Measurements from ENCODE around the gene GTF2IRD1.
"Not testable (repeated sequence)": the region's sequence is repeated elsewhere in the genome, so short reads cannot be mapped to it uniquely, and the experiment has no call there.

Gene GTF2IRD1

GRCh38 chr7:74494076-74494548 lies 40.4 kb downstream of the GTF2IRD1 start:
- no peak for DNase-seq

DNA sequence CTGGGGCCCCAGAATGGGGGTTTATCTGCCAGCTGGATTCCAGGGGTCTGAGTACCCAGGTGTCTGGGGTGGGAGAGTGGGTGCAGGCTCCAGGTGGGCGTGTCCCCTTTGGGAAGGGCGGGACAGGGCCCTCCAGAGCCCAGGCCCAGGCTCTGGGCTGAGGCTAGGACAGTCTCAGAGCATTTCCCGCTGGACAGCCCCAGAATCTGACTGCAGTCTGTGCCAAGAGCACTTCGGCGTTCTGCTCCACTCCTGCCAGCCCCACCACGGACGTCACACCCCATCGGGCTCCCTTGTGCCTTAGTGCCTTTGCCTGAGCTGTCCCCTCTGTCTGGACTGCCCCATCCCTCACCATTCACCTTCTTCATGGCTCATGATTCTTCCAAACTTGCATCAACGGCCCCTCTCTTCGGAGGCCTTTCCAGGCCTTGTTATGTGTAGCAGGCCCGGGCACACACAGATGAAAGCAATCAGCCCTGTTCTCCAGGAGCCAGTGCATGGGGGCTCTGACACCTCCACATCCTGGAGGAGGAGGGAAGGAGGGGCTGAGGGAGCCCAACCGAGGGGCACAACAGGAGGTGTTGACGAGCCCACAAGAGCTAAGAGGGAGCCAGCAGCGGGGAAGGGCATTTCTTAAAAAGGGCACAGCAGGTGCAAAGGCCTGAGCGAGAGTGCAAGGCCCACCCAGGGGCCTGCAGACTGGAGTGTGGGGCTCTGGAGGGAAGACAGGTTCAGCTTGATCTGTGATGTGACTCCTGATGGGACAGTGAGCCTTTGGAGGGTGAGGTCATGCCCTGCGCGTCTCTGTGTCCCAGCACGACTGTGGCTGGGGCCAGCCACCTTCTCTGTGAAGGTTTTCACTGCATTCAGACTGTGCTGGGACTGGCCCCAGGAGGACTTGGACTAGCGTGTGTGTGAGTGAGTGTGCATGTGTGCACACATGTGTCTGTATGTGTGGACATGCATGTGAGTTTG lies 41.7 kb downstream of the GTF2IRD1 start:
- DNase-seq: no peak

DNA sequence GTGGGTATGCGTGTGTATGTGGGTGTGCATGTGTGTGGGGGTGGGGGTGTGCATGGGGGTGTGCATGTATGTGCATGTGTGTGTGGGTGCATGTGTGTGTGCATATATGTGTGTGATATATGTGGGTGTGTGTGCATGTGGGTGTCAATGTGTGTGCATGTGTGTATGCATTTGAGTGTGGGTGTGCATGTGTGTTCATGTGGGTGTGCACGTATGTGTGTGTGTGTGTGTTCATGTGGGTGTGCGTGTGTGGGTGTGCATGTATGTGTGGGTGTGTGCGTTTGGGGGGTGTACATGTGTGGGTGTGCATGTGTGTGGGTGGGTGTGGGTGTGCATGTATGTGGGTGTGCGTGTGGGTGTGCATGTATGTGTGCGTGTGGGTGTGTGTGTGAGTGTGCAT lies 42.6 kb downstream of the GTF2IRD1 start:
- DNase-seq: no peak

- DNase-seq: not testable (repeated sequence)
These were observed 43.1 kb downstream of the GTF2IRD1 start for GRCh38 chr7:74496773-74497172.

DNA sequence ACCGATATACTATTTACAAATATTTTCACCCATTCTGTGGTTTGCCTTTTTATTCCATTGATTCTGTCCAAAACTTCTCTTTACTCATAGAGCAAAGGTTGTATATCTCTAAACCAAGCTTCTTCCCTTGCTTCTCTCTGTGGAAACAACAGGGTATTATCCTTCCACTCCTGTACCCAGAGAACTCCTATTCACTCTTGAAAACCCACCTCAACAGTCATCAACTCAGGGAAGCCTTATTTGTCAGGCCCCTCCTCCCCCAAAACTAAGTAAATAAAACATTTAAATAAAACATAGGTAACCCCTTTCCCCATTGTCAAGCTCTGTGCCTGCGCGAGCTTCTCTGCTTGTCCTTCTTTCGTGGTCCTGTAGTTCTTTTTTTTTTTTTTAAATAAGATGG lies 44.6 kb downstream of the GTF2IRD1 start:
- no peak for DNase-seq

DNA sequence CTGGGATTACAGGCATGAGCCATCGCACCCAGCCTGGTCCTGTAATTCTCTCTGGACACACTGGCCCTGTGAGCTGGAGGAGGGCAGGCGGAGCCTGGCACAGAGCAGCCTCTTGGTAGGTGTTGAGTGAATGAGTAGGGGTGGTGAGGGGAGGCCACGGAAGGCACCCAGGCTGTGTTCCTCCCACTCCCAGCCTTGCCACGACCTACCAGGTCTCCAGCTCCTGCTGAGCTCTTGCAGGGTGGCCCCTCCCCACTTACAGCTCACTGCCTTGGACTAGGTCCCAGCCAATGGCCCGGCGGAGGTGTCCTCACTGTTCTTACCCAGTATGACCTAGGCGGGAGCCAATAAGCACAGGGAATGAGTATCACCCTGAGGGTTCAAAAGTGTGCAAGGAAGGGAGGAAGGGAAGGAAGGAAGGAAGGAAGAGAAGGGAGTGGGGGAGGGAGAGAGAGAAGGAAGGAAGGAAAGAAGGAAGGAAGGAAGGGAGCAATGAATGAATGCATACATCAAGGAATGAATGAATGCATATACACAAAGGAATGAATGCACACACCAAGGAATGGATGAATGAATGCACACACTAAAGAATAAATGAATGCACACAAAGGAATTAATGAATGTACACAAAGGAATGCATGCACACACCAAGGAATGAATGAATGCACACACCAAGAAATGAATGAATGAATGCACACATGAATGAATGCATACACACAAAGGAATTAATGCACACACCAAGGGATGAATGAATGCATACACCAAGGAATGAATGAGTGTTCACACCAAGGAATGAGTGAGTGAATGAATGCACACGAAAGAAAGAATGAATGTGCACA lies 45.5 kb downstream of the GTF2IRD1 start:
- DNase-seq: no peak

- no peak for DNase-seq
These were observed 46.2 kb downstream of the GTF2IRD1 start for GRCh38 chr7:74499835-74500388.

DNA sequence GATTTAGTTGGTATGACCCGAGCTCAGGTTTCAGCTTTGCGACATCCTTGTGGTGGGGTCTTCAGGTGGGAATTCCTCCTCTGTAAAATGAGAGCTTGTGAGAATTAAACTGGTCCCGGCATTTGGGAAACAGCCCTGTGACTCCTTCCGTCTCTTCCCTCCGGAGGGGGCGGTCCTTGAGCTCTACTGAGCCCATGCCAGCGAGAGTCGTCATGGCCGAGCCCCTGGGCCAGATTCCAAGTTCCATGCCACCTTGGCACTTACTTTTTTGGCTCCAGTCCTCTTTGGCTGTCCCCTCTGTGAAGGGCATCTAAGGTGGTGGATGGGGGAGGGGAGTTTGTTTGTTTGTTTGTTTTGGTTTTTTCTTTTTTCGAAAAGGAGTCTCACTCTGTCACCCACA lies 47.6 kb downstream of the GTF2IRD1 start:
- DNase-seq: no peak

DNA sequence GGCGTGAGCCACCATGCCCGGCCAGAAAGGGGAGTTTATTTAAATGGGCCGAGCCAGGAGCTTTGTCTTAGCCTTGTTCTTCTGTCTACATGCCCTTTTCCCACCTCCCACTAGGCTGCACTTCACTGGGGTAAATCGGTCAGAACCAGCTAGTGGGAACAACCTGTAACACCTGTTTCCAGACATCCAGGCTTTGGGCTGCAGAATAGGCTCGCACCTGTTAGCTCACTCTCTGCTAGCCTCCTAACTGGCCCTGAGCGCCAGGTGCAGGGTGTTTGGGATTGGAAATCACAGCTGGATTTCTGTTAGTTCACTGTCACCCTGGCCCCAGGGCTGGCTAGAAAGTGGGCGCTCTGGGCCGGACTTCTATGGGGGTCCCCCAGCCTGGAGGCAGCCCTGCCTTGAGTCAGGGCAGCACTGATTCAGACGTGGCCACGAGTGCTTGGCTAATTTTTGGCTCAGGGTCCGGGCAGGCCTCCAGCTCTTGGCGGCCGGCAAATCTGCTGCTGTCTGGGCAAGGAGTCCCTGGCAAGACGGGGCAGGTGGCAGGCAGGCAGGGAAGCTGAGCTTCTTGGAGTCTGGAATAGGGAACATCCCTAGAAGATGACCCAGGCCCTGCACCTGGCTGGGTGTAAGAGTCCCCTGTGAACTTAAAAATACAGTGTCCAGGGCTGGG lies 48.6 kb downstream of the GTF2IRD1 start:
- no peak for DNase-seq

DNA sequence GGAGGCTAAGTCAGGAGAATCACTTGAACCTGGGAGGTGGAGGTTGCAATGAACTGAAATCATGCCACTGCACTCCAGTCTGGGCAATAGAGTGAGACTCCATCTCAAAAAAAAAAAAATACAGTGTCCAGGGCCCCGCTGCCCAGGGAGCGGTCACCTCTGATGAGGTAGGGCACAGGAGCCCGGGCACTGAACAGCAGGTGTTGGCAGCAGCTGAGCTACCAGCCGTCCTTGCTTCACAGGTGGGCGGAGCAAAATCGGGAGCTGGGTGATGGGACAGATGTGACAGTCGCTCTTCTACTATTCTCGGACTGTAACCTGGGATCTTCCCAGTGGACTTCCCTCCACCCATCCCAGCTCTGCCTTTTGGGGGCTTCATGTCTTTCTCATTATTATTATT lies 49.4 kb downstream of the GTF2IRD1 start:
- DNase-seq: no peak

- DNase-seq: no peak
These were observed 50.2 kb downstream of the GTF2IRD1 start for GRCh38 chr7:74503943-74504342.

DNA sequence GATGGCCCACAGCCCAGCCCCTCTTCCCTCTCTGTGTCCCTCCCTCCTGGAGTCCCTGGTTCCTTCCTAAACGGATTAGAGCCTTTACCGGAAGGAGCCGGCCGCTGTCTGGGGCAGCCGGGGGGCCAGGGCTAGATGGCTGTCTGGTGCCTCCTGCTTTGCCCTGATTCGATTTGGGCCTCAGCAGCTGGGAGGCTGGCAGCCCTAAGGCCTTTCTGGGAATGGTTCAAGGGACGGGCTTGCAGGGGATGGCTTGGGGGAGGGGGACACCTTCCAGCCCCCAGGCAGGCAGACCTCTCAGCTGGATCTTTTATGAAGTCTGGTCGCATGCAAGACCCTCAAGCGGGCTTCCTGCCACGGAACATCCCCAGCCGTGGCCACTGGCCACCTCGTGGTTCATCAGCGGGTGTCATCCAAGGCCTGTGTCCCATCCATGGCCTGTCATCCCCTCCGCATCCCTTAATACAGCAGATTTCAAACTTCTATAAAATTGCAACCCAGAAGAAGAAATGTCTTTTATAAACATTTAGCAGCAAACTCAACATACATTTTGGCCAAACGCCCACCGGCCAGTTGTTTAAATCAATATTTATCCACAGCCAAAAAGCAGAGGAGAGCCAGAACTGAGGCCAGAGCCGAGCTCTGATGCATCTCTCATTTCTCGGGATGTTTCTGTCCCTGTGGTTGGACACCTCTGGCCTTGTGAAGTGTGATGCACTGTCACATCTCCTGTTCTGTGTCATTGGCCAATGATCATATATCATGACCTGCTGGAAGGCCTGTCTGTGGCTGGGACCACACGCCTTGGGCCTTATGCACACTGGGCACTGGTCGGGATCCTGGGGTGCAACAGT lies 52.0 kb downstream of the GTF2IRD1 start:
- DNase-seq: no peak

DNA sequence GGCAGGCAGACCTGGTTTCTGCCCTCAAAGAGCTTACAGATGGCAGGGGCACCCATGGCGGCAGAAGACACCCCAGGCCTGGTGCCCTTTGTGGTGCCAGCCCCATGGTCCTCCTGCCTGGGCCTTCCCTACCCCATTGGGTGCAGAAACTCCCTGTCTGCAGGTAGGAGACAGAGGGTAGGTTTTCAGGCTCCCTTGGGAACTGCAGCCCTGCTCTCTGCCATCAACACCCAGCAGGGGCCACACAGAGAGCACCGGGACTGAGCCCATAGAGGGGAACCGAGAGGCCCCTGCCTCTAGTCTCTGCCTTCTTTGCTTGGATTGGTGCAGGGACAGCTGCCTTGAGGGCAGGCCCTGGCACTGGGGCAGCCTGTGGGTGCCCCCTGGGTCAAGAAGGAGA lies 52.6 kb downstream of the GTF2IRD1 start:
- no peak for DNase-seq

DNA sequence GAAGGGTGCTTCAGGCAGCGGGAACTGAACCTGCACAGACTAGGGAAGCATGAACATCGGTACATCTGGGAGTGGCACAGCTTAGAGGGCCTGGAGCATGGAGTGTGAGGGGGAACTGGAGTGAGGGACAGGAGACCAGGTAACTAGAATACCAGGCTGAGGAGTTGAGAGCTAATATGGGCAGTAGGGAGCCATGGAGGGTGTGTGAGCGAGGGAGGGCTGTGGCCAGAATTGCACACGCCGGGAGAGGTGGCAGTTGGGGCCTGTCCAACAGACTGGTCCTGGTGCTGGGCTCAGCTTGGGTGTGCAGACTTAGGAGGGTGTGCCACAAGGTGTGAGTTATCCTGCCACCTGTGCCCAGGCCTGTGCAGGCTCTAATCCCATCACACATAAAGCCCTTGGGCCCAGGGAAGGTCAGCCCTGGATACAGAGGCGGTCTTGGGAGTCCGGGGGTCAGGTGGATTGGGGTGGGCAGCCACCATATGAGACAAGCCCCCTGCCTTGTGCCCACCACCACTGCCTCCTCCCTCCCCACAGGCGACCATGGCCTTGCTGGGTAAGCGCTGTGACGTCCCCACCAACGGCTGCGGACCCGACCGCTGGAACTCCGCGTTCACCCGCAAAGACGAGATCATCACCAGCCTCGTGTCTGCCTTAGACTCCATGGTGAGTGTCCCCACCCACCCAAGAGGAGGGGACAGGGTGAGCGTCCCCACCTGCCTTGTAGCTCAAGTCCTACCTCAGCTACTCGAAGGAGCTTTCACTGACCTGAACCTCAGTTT lies 54.0 kb downstream of the GTF2IRD1 start:
- no peak for DNase-seq

GRCh38 chr7:74509453-74509852 lies 55.7 kb downstream of the GTF2IRD1 start:
- DNase-seq: not testable (repeated sequence)

- DNase-seq: no peak
These were observed 57.6 kb downstream of the GTF2IRD1 start for GRCh38 chr7:74511345-74511744.

- DNase-seq: no peak
These were observed 59.1 kb downstream of the GTF2IRD1 start for GRCh38 chr7:74512762-74513161.

GRCh38 chr7:74514131-74514591 lies 60.5 kb downstream of the GTF2IRD1 start:
- DNase-seq: no peak

DNA sequence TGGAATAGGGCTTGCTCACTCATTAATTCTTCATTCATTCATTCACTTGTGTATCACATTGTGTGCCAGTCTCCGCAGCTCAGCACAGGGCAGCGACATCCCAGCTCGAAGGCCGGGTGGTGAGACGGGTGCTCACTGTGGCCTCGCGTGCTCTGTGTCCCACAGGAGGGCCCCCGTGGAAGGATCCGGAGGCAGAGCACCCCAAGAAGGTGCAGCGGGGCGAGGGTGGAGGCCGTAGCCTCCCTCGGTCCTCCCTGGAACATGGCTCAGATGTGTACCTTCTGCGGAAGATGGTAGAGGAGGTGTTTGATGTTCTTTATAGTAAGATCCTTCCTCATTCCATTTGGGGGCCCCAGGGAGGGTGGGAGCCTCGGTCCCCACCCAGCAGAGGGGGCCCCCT lies 61.6 kb downstream of the GTF2IRD1 start:
- DNase-seq: no peak

DNA sequence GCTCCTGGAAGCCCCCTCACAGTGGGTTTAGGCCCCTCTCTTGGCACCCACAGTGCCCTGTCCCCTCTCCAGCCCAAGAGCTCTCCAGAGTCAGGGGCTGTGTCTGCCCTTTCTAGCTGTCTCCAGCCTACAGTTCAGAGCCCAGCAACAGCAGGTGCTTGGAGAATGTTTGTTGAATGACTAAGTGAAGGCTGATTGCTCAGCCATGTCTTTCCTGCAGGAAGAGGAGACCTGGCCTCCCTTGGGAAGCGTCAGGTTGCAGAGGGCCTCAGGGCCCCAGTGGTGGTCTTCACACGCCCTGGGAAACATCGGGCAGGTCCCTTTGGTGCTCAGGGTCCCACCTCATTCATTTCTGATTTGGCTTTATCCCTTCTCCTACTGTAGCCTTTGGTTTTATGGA lies 62.5 kb downstream of the GTF2IRD1 start:
- DNase-seq: no peak

GRCh38 chr7:74518041-74518440 lies 64.3 kb downstream of the GTF2IRD1 start:
- DNase-seq: no peak
